ENCODE results near the gene APBA2.
"Not testable (repeated sequence)": the region's sequence is repeated elsewhere in the genome, so short reads cannot be mapped to it uniquely, and the experiment has no call there.

APBA2 gene

GRCh38 chr15:28879551-28879950 is 6.2 kb upstream of the APBA2 start:
- no peak for DNase-seq

- DNase-seq = no peak
Measured at GRCh38 chr15:28880680-28881079, 5.1 kb upstream of the APBA2 start.

GRCh38 chr15:28881170-28881569 is 4.6 kb upstream of the APBA2 start:
- no peak for DNase-seq

- DNase-seq = no peak
Measured at GRCh38 chr15:28881600-28881999, 4.2 kb upstream of the APBA2 start.

- no peak for DNase-seq
Measured at GRCh38 chr15:28884151-28884940, 1.4 kb upstream of the APBA2 start.

GRCh38 chr15:28885128-28885629 is 595 bp upstream of the APBA2 start:
- no peak for DNase-seq

GRCh38 chr15:28886431-28887338 is 911 bp downstream of the APBA2 start:
- peak; percentile 64 for DNase-seq

- peak; percentile 27 for DNase-seq
Measured at GRCh38 chr15:28887339-28888174, 1.8 kb downstream of the APBA2 start.

GRCh38 chr15:28888302-28888894 is 2.6 kb downstream of the APBA2 start:
- no peak for DNase-seq

- no peak for DNase-seq
Measured at GRCh38 chr15:28888900-28889299, 3.1 kb downstream of the APBA2 start.

- no peak for DNase-seq
Measured at GRCh38 chr15:28889346-28889745, 3.6 kb downstream of the APBA2 start.

- DNase-seq = not testable (repeated sequence)
Measured at GRCh38 chr15:28889871-28890270, 4.1 kb downstream of the APBA2 start.

- DNase-seq = not testable (repeated sequence)
Measured at GRCh38 chr15:28890291-28890690, 4.5 kb downstream of the APBA2 start.

GRCh38 chr15:28890711-28891495 is 5.1 kb downstream of the APBA2 start:
- DNase-seq = no peak

- DNase-seq = no peak
Measured at GRCh38 chr15:28891588-28891987, 5.8 kb downstream of the APBA2 start.

GRCh38 chr15:28892789-28893610 is 7.2 kb downstream of the APBA2 start:
- no peak for DNase-seq

GRCh38 chr15:28894631-28895030 is 8.9 kb downstream of the APBA2 start:
- no peak for DNase-seq

GRCh38 chr15:28895146-28895545 is 9.4 kb downstream of the APBA2 start:
- no peak for DNase-seq

- DNase-seq = no peak
Measured at GRCh38 chr15:28895566-28895965, 9.8 kb downstream of the APBA2 start.

- no peak for DNase-seq
Measured at GRCh38 chr15:28896951-28897350, 11.2 kb downstream of the APBA2 start.

All from eye (tissue), 1 donor.